H9 (cell line): ENCODE results near the gene CCDC186. TPM values are rescaled to one million over a fixed set of nuclear protein-coding genes. Genes with fewer than 3 reads are reported as not detected.

Experiments
- DNase-seq: peaks from one replicate; pipeline ENCODE4 v3.0.0-alpha.2; 2017
- H2AFZ ChIP-seq: one replicate; pipeline ENCODE4 v1.6.1; 2013; ENCODE audit warnings: mild to moderate bottlenecking, low read length, control low read depth, moderate library complexity
- H2AK5ac ChIP-seq: 2 replicates; pipeline ENCODE4 v1.6.1; 2013; ENCODE audit warnings: low read length, control low read depth, mixed read lengths; ENCODE audit not compliant: insufficient read length
- H2BK120ac ChIP-seq: one replicate; pipeline ENCODE4 v1.6.1; 2013; ENCODE audit warnings: low read depth, mild to moderate bottlenecking, low read length, control low read depth, inconsistent platforms; ENCODE audit not compliant: poor library complexity, severe bottlenecking
- H2BK12ac ChIP-seq: 2 replicates; pipeline ENCODE4 v1.6.1; 2013; ENCODE audit warnings: low read length, control low read depth, mixed read lengths, low read depth; ENCODE audit not compliant: insufficient read length
- H2BK15ac ChIP-seq: 2 replicates; pipeline ENCODE4 v1.6.1; 2013; ENCODE audit warnings: low read depth, low read length, control low read depth
- H2BK20ac ChIP-seq: one replicate; pipeline ENCODE4 v1.6.1; 2013; ENCODE audit warnings: low read depth, mild to moderate bottlenecking, low read length, control low read depth, inconsistent platforms; ENCODE audit not compliant: poor library complexity, severe bottlenecking
- H2BK5ac ChIP-seq: 2 replicates; pipeline ENCODE4 v1.6.1; 2013; ENCODE audit warnings: low read length, control low read depth, mixed read lengths; ENCODE audit not compliant: insufficient read length
- H3K14ac ChIP-seq: 2 replicates; pipeline ENCODE4 v1.6.1; 2013; ENCODE audit warnings: low read length, control low read depth; ENCODE audit not compliant: insufficient read depth
- H3K18ac ChIP-seq: 2 replicates; pipeline ENCODE4 v1.6.1; 2013; ENCODE audit warnings: low read depth, mild to moderate bottlenecking, mixed read lengths, low read length, control low read depth; ENCODE audit not compliant: insufficient read length
- H3K23ac ChIP-seq: 2 replicates; pipeline ENCODE4 v1.6.1; 2013; ENCODE audit warnings: low read length, control low read depth, mixed read lengths, low read depth; ENCODE audit not compliant: insufficient read length
- H3K23me2 ChIP-seq: 2 replicates; pipeline ENCODE4 v1.6.1; 2013; ENCODE audit warnings: low read depth, mild to moderate bottlenecking, mixed read lengths, low read length, control low read depth; ENCODE audit not compliant: insufficient read length, poor library complexity, severe bottlenecking
- H3K27ac ChIP-seq: 2 replicates; pipeline ENCODE4 v1.5.1; 2013; ENCODE audit warnings: low read length, control low read depth, mixed read lengths, low read depth; ENCODE audit not compliant: insufficient read length
- H3K27me3 ChIP-seq: 2 replicates; pipeline ENCODE4 v1.6.1; 2013; ENCODE audit warnings: low read length, control low read depth, inconsistent platforms; ENCODE audit not compliant: insufficient read depth
- H3K4ac ChIP-seq: 2 replicates; pipeline ENCODE4 v1.6.1; 2013; ENCODE audit warnings: low read depth, mild to moderate bottlenecking, control low read depth, inconsistent platforms, low read length, moderate library complexity
- H3K4me1 ChIP-seq: 2 replicates; pipeline ENCODE4 v1.6.1; 2013; ENCODE audit warnings: low read length, control low read depth, inconsistent platforms; ENCODE audit not compliant: insufficient read depth
- H3K4me2 ChIP-seq: 2 replicates; pipeline ENCODE4 v1.6.1; 2013; ENCODE audit warnings: low read length, control low read depth, mixed read lengths; ENCODE audit not compliant: insufficient read length, insufficient read depth
- H3K56ac ChIP-seq: 2 replicates; pipeline ENCODE4 v1.6.1; 2013; ENCODE audit warnings: low read depth, mild to moderate bottlenecking, mixed read lengths, low read length, control low read depth; ENCODE audit not compliant: insufficient read length
- H3K79me1 ChIP-seq: 2 replicates; pipeline ENCODE4 v1.6.1; 2013; ENCODE audit warnings: low read depth, mild to moderate bottlenecking, moderate library complexity, low read length, control low read depth, inconsistent platforms; ENCODE audit not compliant: insufficient read depth, poor library complexity, severe bottlenecking
- H3K79me2 ChIP-seq: 2 replicates; pipeline ENCODE4 v1.6.1; 2013; ENCODE audit warnings: low read length, control low read depth, inconsistent platforms; ENCODE audit not compliant: insufficient read depth
- H3K9ac ChIP-seq: 2 replicates; pipeline ENCODE4 v1.6.1; 2013; ENCODE audit warnings: low read length, control low read depth, mixed read lengths; ENCODE audit not compliant: insufficient read length; ENCODE audit errors: extremely low read depth
- H3K9me3 ChIP-seq: one replicate; pipeline ENCODE4 v1.6.1; 2013; ENCODE audit warnings: low read depth, low read length, inconsistent platforms; ENCODE audit not compliant: control insufficient read depth
- H3T11ph ChIP-seq: one replicate; pipeline ENCODE4 v1.6.1; 2013; ENCODE audit warnings: mild to moderate bottlenecking, low read length, control low read depth, inconsistent platforms
- H4K20me1 ChIP-seq: one replicate; pipeline ENCODE4 v1.6.1; 2013; ENCODE audit not compliant: control insufficient read depth, insufficient read length, insufficient read depth
- H4K5ac ChIP-seq: 2 replicates; pipeline ENCODE4 v1.6.1; 2013; ENCODE audit warnings: low read depth, mild to moderate bottlenecking, mixed read lengths, low read length, control low read depth; ENCODE audit not compliant: insufficient read length
- H4K8ac ChIP-seq: replicated peaks from 2 replicates; pipeline ENCODE4 v1.6.1; 2013; ENCODE audit warnings: low read length, control low read depth, mixed read lengths, low read depth; ENCODE audit not compliant: insufficient read length
- H4K91ac ChIP-seq: 2 replicates; pipeline ENCODE4 v1.6.1; 2013; ENCODE audit warnings: low read depth, mild to moderate bottlenecking, moderate library complexity, mixed read lengths, low read length, control low read depth; ENCODE audit not compliant: insufficient read length
- H3K27ac Mint-ChIP-seq, 3 experiments: 2 replicates in 2 of 3; 3 replicates in 1 of 3; pipeline ENCODE4 v1.8.0; 2020 to 2021; ENCODE audit warnings: mixed read lengths in 3 of 3, mild to moderate bottlenecking in 1 of 3, moderate library complexity in 1 of 3
- H3K27me3 Mint-ChIP-seq: 2 replicates; pipeline ENCODE4 v1.8.0; 2021; ENCODE audit warnings: low read depth, mild to moderate bottlenecking, moderate library complexity, mixed read lengths
- H3K36me3 Mint-ChIP-seq, 3 experiments: 2 replicates in 2 of 3; 3 replicates in 1 of 3; pipeline ENCODE4 v1.8.0; 2020 to 2021; ENCODE audit warnings: low read depth in 3 of 3, mixed read lengths in 3 of 3; ENCODE audit not compliant: insufficient read depth in 1 of 3
- H3K4me1 Mint-ChIP-seq, 2 experiments: 2 replicates each; pipeline ENCODE4 v1.8.0; 2020; ENCODE audit warnings: mixed read lengths in 2 of 2
- H3K4me3 Mint-ChIP-seq, 2 experiments: 2 replicates in 1 of 2; 3 replicates in 1 of 2; pipeline ENCODE4 v1.8.0; 2020 to 2021; ENCODE audit warnings: mild to moderate bottlenecking in 2 of 2, mixed read lengths in 2 of 2, moderate library complexity in 1 of 2
- H3K9me3 Mint-ChIP-seq, 2 experiments: 2 replicates in 1 of 2; 3 replicates in 1 of 2; pipeline ENCODE4 v1.8.0; 2020; ENCODE audit warnings: mild to moderate bottlenecking in 2 of 2, mixed read lengths in 2 of 2, moderate library complexity in 1 of 2
- CTCF ChIP-seq: fragments of 200-600 bp; sonication (generic); conservative IDR thresholded peaks from 3 replicates; pipeline ENCODE4 v1.8.0; 2021; ENCODE audit warnings: antibody characterized with exemption, mild to moderate bottlenecking
- WGBS: extraction: QIAGEN DNeasy Blood & Tissue Kit; methylation state at CpG from one replicate; pipeline ENCODE4 v1.1.7; 2013; ENCODE audit warnings: missing lambda C conversion rate, low lambda C conversion rate, mixed read lengths; ENCODE audit not compliant: insufficient read length; ENCODE audit errors: extremely low coverage; 5-methylcytosine and 5-hydroxymethylcytosine counted together
- total RNA-seq: library from RNA; stranded (reverse); gene quantifications from 2 replicates; pipeline ENCODE4 v1.2.1, GENCODE V29; 2021

Gene CCDC186
- total RNA-seq, 1 experiment from 2014 or later, result 16.7 TPM

- Histone ChIP-seq H4K8ac (no peak overlapping the region), H3T11ph (no peak overlapping the region), H3K79me1 (no peaks in the 10 kb centered on the region), H3K9ac (no peak overlapping the region), H4K20me1 (no peaks in the 10 kb centered on the region), H3K56ac (no peak overlapping the region), H2BK15ac (no peak overlapping the region), H3K27me3 (no peaks in the 10 kb centered on the region), H3K4me1 (no peaks in the 10 kb centered on the region), H3K14ac (no peak overlapping the region), H2AFZ (no peak overlapping the region), H3K4ac (no peak overlapping the region), H3K9me3 (no peaks in the 10 kb centered on the region), H3K18ac (no peak overlapping the region), H2BK120ac (no peak overlapping the region), H3K27ac (no peak overlapping the region), H4K91ac (no peak overlapping the region), H3K79me2 (no peaks in the 10 kb centered on the region), H3K23ac (no peak overlapping the region), H3K4me2 (no peak overlapping the region), H2BK20ac (no peak overlapping the region), H2BK12ac (no peak overlapping the region), H3K23me2 (no peaks in the 10 kb centered on the region), H4K5ac (no peak overlapping the region), H2BK5ac (no peak overlapping the region), H2AK5ac (no peak overlapping the region)
- Mint-ChIP-seq H3K27me3 (no peaks in the 10 kb centered on the region), H3K27ac (no peak overlapping the region), H3K4me3 (no peak overlapping the region), H3K9me3 (no peaks in the 10 kb centered on the region; a peak in 1 of 5 replicates), H3K36me3 (no peaks in the 10 kb centered on the region), H3K4me1 (no peaks in the 10 kb centered on the region)
- WGBS, result no CpG with 5 or more reads among the region's 3 CpGs
- TF ChIP-seq CTCF, result no peak
- no peak for DNase-seq
These were observed 14.9 kb upstream of the CCDC186 start for GRCh38 chr10:114188900-114189299.
